ENCODE data around the gene SLC43A1. TPM values are rescaled to one million over a fixed set of nuclear protein-coding genes. Genes with fewer than 3 reads are reported as not detected.
A peak's percentile ranks its signal among the peaks of the same experiment; 100 is the strongest.

Gene SLC43A1
- total and polyA plus RNA-seq, 2 experiments from 2014 or later: 19.6 to 49.7 TPM

GRCh38 chr11:57513911-57514537 is 1.5 kb downstream of the SLC43A1 start (continued):
- TF ChIP-seq REST (IDR thresholded peaks at IDR 0.05; ENCODE audit: unreplicated experiment): no peak
- TF ChIP-seq POLR2AphosphoS5 (IDR thresholded peaks at IDR 0.05; ENCODE audit: low read depth): no peak
- no peak for TF ChIP-seq ZNF331 (CRISPR knock-in tag; IDR thresholded peaks at IDR 0.05; ENCODE audit: low read depth)
- no peak for TF ChIP-seq EZH2phosphoT487 (IDR thresholded peaks at IDR 0.05; ENCODE audit: unreplicated experiment)
- no peak for TF ChIP-seq EZH2 (IDR thresholded peaks at IDR 0.05; ENCODE audit: low read depth, unreplicated experiment)
- TF ChIP-seq CTCF (conservative IDR thresholded peaks at IDR 0.05; ENCODE audit: low read depth in 2 of 2): no peak
- TF ChIP-seq ZNF114 (CRISPR knock-in tag; IDR thresholded peaks at IDR 0.05): no peak
- no peak for TF ChIP-seq NANOG (IDR thresholded peaks at IDR 0.05; ENCODE audit: borderline replicate concordance)
- TF ChIP-seq JUNB (IDR thresholded peaks at IDR 0.05; ENCODE audit: unreplicated experiment): no peak
- no peak for TF ChIP-seq STAT1 (IDR thresholded peaks at IDR 0.05; ENCODE audit: unreplicated experiment)

GRCh38 chr11:57513452-57513795 is 2.1 kb downstream of the SLC43A1 start:
- no peaks in the 10 kb centered on the region for H3K9me2 ChIP-seq (ENCODE audit: insufficient read depth)
- no peak overlapping the region for H3K27ac ChIP-seq (ENCODE audit: low read depth)
- H3K4me3 ChIP-seq: peak overlapping the region; percentile 86
- H3K4me1 Mint-ChIP-seq: peaks cover 26% of the 10 kb centered on the region
- peaks cover 17% of the 10 kb centered on the region for H3K27me3 ChIP-seq (ENCODE audit: insufficient read depth)
- H4K20me1 ChIP-seq (replicated peaks; ENCODE audit: insufficient read depth): no peaks in the 10 kb centered on the region
- H3K9me3 Mint-ChIP-seq: no peaks in the 10 kb centered on the region
- H2AFZ ChIP-seq: no peak overlapping the region
- H3K79me2 ChIP-seq (replicated peaks; ENCODE audit: insufficient read depth): peaks cover 31% of the 10 kb centered on the region
- no peak for DNase-seq (ENCODE audit: low spot score)
- ATAC-seq: no peak
- peak overlapping the region; percentile 89 for H3K4me3 Mint-ChIP-seq
- peaks cover 11% of the 10 kb centered on the region for H3K4me1 ChIP-seq (ENCODE audit: insufficient read depth)
- no peak overlapping the region for H3K27ac Mint-ChIP-seq
- peaks cover 11% of the 10 kb centered on the region for H3K27me3 Mint-ChIP-seq (ENCODE audit: insufficient read depth, low read depth, poor library complexity)
- peaks cover 19% of the 10 kb centered on the region for H3K36me3 Mint-ChIP-seq (ENCODE audit: low read depth)
- H3K36me3 ChIP-seq (ENCODE audit: insufficient read depth): no peaks in the 10 kb centered on the region
- H3F3A ChIP-seq (replicated peaks; ENCODE audit: low read depth): peaks cover 9% of the 10 kb centered on the region; the same call in 1 of the 2 replicates
- H3K4me2 ChIP-seq: peak overlapping the region; percentile 97
- no peak for TF ChIP-seq STAT1 (IDR thresholded peaks at IDR 0.05; ENCODE audit: unreplicated experiment)
- no peak for TF ChIP-seq ZNF114 (CRISPR knock-in tag; IDR thresholded peaks at IDR 0.05)
- no peak for TF ChIP-seq ZNF331 (CRISPR knock-in tag; IDR thresholded peaks at IDR 0.05; ENCODE audit: low read depth)
- TF ChIP-seq JUNB (IDR thresholded peaks at IDR 0.05; ENCODE audit: unreplicated experiment): no peak
- no peak for TF ChIP-seq POLR2AphosphoS5 (IDR thresholded peaks at IDR 0.05; ENCODE audit: low read depth)
- TF ChIP-seq EZH2 (IDR thresholded peaks at IDR 0.05; ENCODE audit: low read depth, unreplicated experiment): no peak
- TF ChIP-seq NANOG (IDR thresholded peaks at IDR 0.05; ENCODE audit: borderline replicate concordance): no peak
- TF ChIP-seq ETS1 (IDR thresholded peaks at IDR 0.05): no peak
- no peak for TF ChIP-seq REST (IDR thresholded peaks at IDR 0.05; ENCODE audit: unreplicated experiment)
